ENCODE measurements around the gene STKLD1. TPM values are rescaled to one million over a fixed set of nuclear protein-coding genes. Genes with fewer than 3 reads are reported as not detected.

Gene STKLD1
- total RNA-seq, 4 donors from 2014 or later, result 0.22 to 1.0 (median 0.69) TPM

DNA sequence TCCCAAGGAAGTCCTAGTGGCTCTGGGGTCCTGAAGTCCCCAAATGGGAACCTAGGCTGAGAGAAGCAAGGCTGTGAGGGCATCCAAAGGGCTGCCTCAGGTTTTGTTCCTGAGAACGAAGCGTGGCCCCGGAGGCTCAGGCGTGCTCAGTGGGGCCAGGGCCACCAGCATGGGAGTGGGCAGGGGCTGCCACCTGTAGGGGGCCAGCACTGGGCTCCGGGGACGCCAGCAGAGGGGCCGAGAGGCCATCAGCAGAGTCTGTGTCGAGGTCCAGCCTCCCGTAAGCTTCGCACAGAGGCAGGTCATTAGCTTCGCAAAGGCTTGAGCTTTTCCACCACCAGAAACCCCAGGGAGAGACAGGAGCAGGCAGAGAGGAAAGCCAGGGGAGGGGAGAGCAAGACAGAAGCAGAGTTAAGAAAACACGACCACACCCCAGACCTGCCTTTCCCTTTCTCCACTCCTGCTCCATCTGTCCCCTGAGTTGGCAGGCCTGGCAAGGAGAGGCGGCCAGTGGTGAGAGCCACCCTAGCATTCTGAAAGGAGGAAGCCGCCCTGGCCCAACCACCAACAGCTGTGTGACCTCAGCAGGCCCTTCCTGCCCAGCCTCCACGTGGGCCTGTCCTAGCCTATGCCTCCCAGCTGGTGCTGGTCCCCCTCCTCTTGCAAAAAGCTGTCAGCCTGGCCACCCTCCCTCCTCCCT, 34.6 kb upstream of the STKLD1 start:
- H3K27me3 ChIP-seq, result no peaks in the 10 kb centered on the region
- no peaks in the 10 kb centered on the region for H3K9me3 ChIP-seq
- peaks cover 0 to 74% (median 6%) of the 10 kb centered on the region in 3 donors for H3K36me3 ChIP-seq
- TF ChIP-seq EP300 (IDR thresholded peaks at IDR 0.05) (peak in 1 of 2 donors; percentile 11), POLR2A (IDR thresholded peaks at IDR 0.05) (peak in 1 of 2 donors; percentile 9)
- TF ChIP-seq, protein P1, sequence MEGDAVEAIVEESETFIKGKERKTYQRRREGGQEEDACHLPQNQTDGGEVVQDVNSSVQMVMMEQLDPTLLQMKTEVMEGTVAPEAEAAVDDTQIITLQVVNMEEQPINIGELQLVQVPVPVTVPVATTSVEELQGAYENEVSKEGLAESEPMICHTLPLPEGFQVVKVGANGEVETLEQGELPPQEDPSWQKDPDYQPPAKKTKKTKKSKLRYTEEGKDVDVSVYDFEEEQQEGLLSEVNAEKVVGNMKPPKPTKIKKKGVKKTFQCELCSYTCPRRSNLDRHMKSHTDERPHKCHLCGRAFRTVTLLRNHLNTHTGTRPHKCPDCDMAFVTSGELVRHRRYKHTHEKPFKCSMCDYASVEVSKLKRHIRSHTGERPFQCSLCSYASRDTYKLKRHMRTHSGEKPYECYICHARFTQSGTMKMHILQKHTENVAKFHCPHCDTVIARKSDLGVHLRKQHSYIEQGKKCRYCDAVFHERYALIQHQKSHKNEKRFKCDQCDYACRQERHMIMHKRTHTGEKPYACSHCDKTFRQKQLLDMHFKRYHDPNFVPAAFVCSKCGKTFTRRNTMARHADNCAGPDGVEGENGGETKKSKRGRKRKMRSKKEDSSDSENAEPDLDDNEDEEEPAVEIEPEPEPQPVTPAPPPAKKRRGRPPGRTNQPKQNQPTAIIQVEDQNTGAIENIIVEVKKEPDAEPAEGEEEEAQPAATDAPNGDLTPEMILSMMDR (IDR thresholded peaks at IDR 0.05), result no peak
- H3K4me3 ChIP-seq, result no peak overlapping the region
- H3K27ac ChIP-seq, result peak overlapping the region in 2 of 4 donors; percentile 8 to 34
- 82 to 84% methylated on average over 14 to 15 of the region's 15 CpGs for WGBS, 2 donors
- DNase-seq (ENCODE audit: low spot score in 2 of 2), result peak in 1 of 2 donors; percentile 23
- H3K4me1 ChIP-seq, result peaks cover 0 to 37% (median 10%) of the 10 kb centered on the region in 4 donors

GRCh38 chr9:133342069-133342406, 34.1 kb upstream of the STKLD1 start:
- no peak for DNase-seq (ENCODE audit: low spot score in 2 of 2)
- no peaks in the 10 kb centered on the region for H3K27me3 ChIP-seq
- peaks cover 0 to 37% (median 11%) of the 10 kb centered on the region in 4 donors for H3K4me1 ChIP-seq
- TF ChIP-seq POLR2A (IDR thresholded peaks at IDR 0.05), result no peak
- TF ChIP-seq, protein P1 (IDR thresholded peaks at IDR 0.05), result no peak
- TF ChIP-seq EP300 (IDR thresholded peaks at IDR 0.05), result no peak
- no peak overlapping the region for H3K27ac ChIP-seq
- H3K9me3 ChIP-seq, result no peaks in the 10 kb centered on the region
- peaks cover 0 to 74% (median 6%) of the 10 kb centered on the region in 3 donors for H3K36me3 ChIP-seq
- no peak overlapping the region for H3K4me3 ChIP-seq
- WGBS, 2 donors, result 78% methylated on average over 12 of the region's 12 CpGs

DNA sequence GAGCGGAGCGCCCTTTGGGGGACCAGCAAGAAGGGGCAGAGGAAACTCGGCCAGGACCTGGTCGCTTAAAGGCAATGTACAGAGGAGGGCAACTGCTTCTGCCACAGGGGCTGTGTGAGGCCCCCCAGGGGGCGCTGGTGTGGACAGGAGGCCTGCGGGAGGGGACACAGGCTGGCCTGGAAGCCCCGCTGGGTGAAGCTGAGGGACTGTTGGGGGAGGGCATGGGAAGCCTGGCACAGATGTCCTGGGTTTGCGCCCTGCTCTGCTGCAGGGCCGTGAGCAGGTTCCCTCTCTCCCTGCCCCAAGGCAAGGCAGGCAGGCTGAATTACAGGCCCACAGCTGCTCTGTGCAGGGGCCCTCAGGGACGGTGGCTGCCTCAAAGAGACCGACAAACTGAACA, 33.6 kb upstream of the STKLD1 start:
- WGBS, 2 donors, result 62 to 80% methylated on average over 9 to 11 of the region's 11 CpGs
- H3K9me3 ChIP-seq, result no peaks in the 10 kb centered on the region
- no peak overlapping the region for H3K27ac ChIP-seq
- no peak for DNase-seq (ENCODE audit: low spot score in 2 of 2)
- no peak overlapping the region for H3K4me3 ChIP-seq
- peaks cover 0 to 74% (median 6%) of the 10 kb centered on the region in 3 donors for H3K36me3 ChIP-seq
- peaks cover 0 to 35% (median 11%) of the 10 kb centered on the region in 4 donors for H3K4me1 ChIP-seq
- H3K27me3 ChIP-seq, result no peaks in the 10 kb centered on the region
- TF ChIP-seq POLR2A (IDR thresholded peaks at IDR 0.05) (no peak), EP300 (IDR thresholded peaks at IDR 0.05) (no peak)
- TF ChIP-seq, protein P1 (IDR thresholded peaks at IDR 0.05), result no peak

DNA sequence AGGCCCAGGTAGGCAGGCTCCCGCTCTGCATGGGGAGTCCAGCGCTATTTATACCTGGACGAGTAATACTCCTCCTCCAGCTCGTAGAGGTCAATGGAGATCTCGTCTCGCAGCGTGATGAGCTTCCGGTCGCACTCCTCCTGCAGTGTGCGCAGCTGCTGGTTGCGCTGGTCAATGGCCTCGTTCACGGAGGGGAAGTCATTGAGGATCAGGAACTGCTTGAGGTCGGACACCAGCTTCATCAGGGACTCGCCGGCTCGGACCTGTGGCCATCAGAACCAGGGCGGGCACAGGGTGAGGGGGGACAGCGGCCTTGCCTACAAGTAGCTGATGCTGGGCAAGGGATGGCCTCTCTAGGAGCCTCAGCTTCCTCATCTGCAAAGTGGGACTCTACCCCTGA, 32.1 kb upstream of the STKLD1 start:
- H3K4me1 ChIP-seq, result peaks cover 0 to 39% (median 14%) of the 10 kb centered on the region in 4 donors
- 93 to 97% methylated on average over 6 to 19 of the region's 19 CpGs for WGBS, 2 donors
- peaks cover 0 to 69% (median 7%) of the 10 kb centered on the region in 3 donors for H3K36me3 ChIP-seq
- no peaks in the 10 kb centered on the region for H3K9me3 ChIP-seq
- H3K27ac ChIP-seq, result no peak overlapping the region
- H3K27me3 ChIP-seq, result no peaks in the 10 kb centered on the region
- no peak for DNase-seq (ENCODE audit: low spot score in 2 of 2)
- H3K4me3 ChIP-seq, result no peak overlapping the region
- TF ChIP-seq EP300 (IDR thresholded peaks at IDR 0.05) (no peak), POLR2A (IDR thresholded peaks at IDR 0.05) (no peak)
- TF ChIP-seq, protein P1 (IDR thresholded peaks at IDR 0.05), result no peak

DNA sequence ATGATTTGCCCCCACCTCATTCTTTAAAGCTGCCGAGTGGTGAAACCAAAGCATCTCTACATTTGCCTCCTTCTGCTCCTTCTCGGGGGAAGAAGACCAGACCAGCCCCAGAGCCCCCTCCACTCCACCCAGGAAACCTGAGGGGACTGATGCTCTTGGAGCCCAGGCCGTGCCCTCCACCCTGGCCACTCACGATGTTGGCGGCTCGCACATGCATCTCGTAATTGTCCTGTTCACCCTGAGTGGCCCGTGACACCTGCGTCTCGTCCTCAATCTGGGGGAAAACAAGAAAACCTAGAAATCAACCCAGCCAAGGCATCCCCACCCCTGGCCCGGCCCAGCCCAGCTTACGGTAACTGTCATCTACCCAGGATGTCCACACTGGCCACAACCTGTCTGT, 31.2 kb upstream of the STKLD1 start:
- WGBS, 2 donors, result 90 to 97% methylated on average over 12 of the region's 12 CpGs
- no peak overlapping the region for H3K27ac ChIP-seq
- H3K9me3 ChIP-seq, result no peaks in the 10 kb centered on the region
- H3K4me3 ChIP-seq, result no peak overlapping the region
- TF ChIP-seq, protein P1 (IDR thresholded peaks at IDR 0.05), result no peak
- TF ChIP-seq POLR2A (IDR thresholded peaks at IDR 0.05) (no peak), EP300 (IDR thresholded peaks at IDR 0.05) (no peak)
- no peaks in the 10 kb centered on the region for H3K27me3 ChIP-seq
- DNase-seq (ENCODE audit: low spot score in 2 of 2), result no peak
- peaks cover 0 to 48% (median 22%) of the 10 kb centered on the region in 4 donors for H3K4me1 ChIP-seq
- H3K36me3 ChIP-seq, result peaks cover 0 to 70% (median 16%) of the 10 kb centered on the region in 3 donors

Data from tibial nerve (tissue), 4 donors.